HepG2 (cell line): ENCODE measurements around the gene RASAL1. TPM values are rescaled to one million over a fixed set of nuclear protein-coding genes. Genes with fewer than 3 reads are reported as not detected.

Source experiments
- ATAC-seq: fragments of 200-7000 bp; cut with Tn5 transposase; 3 replicates; pipeline ENCODE4 v1.9.1; 2020; ENCODE audit warnings: mild to moderate bottlenecking, moderate library complexity
- BruUV-seq: library from RNA; stranded (reverse); fragments of 400-500 nt; replicated peaks from 2 replicates; lab custom pipeline; 2021; lab: Mats Ljungman, UMichigan
- CTCF ChIA-PET: fragments of 300-600 bp; formaldehyde crosslinking; extraction: SDS; loops from one replicate; lab custom pipeline; 2021; ENCODE audit warnings: low total read pairs, inconsistent platforms, low intra/inter-chr PET ratio; lab: Yijun Ruan, JAX
- POLR2A ChIA-PET: fragments of 350-600 bp; sonication (Branson Sonifier 250); formaldehyde crosslinking; loops from one replicate; lab custom pipeline; 2020; ENCODE audit warnings: antibody characterized with exemption, inconsistent platforms; lab: Yijun Ruan, JAX
- DNase-seq: peaks from one replicate; pipeline ENCODE4 v3.0.0-alpha.2; 2015; ENCODE audit warnings: low spot score
- FAIRE-seq: peaks from 3 replicates; lab custom pipeline; 2011; peaks lifted over from hg19 to GRCh38; lab: Jason Lieb, UNC
- H2AFZ ChIP-seq: one replicate; pipeline ENCODE4 v1.6.1; 2011; ENCODE audit warnings: low read length, inconsistent platforms
- H3K27ac ChIP-seq: fragments of 300-600 bp; 3 replicates; pipeline ENCODE4 v1.8.0; 2011; ENCODE audit warnings: mixed run types, mild to moderate bottlenecking, mixed read lengths, low read length, inconsistent platforms; ENCODE audit not compliant: insufficient read depth; ENCODE audit errors: extremely low read length
- H3K27me3 ChIP-seq, 2 experiments: fragments of 200-600 bp in 1 of 2; 2 replicates in 1 of 2; 3 replicates in 1 of 2; pipeline versions ENCODE4 v1.6.0 to v1.8.0; 2011; ENCODE audit warnings: low read length in 2 of 2, mild to moderate bottlenecking in 2 of 2, moderate library complexity in 2 of 2, inconsistent platforms in 1 of 2; ENCODE audit not compliant: insufficient read depth in 2 of 2, control insufficient read depth in 1 of 2
- H3K36me3 ChIP-seq, 2 experiments: fragments of 200-600 bp in 1 of 2; replicated peaks in 1 of 2; 2 replicates in 1 of 2; 3 replicates in 1 of 2; pipeline versions ENCODE4 v1.5.1 to v1.8.0; 2011; ENCODE audit warnings: low read length in 2 of 2, inconsistent platforms in 1 of 2; ENCODE audit not compliant: insufficient read depth in 2 of 2, control insufficient read depth in 1 of 2
- H3K4me1 ChIP-seq: 2 replicates; pipeline ENCODE4 v1.5.1; 2012; ENCODE audit warnings: low read length, inconsistent platforms; ENCODE audit not compliant: insufficient read depth
- H3K4me2 ChIP-seq: 2 replicates; pipeline ENCODE4 v1.6.0; 2011; ENCODE audit warnings: low read depth, low read length, inconsistent platforms
- H3K4me3 ChIP-seq, 3 experiments: fragments of 200-600 bp in 1 of 3; sonication (generic), shearing (Covaris generic) in 1 of 3; replicated peaks in 1 of 3; 2 replicates each; pipeline ENCODE4 v1.5.1; 2011 to 2016; ENCODE audit warnings: low read length in 3 of 3, inconsistent platforms in 2 of 3, low read depth in 2 of 3, mild to moderate bottlenecking in 2 of 3, control low read depth in 1 of 3, mixed read lengths in 1 of 3; ENCODE audit not compliant: insufficient read depth in 1 of 3
- H3K79me2 ChIP-seq: one replicate; pipeline ENCODE4 v1.6.1; 2011; ENCODE audit warnings: low read length, inconsistent platforms; ENCODE audit not compliant: insufficient read depth
- H3K9ac ChIP-seq: 2 replicates; pipeline ENCODE4 v1.6.0; 2011; ENCODE audit warnings: mild to moderate bottlenecking, low read depth, low read length, inconsistent platforms; ENCODE audit not compliant: insufficient read depth
- H3K9me3 ChIP-seq: 2 replicates; pipeline ENCODE4 v1.5.1; 2012; ENCODE audit warnings: mild to moderate bottlenecking, low read length
- H4K20me1 ChIP-seq: 2 replicates; pipeline ENCODE4 v1.6.0; 2011; ENCODE audit warnings: inconsistent platforms, mild to moderate bottlenecking, low read length, moderate library complexity; ENCODE audit not compliant: insufficient read depth
- YY1 ChIP-seq: IDR thresholded peaks from 2 replicates; pipeline ENCODE4 v1.6.1; 2011; ENCODE audit warnings: low read length, low read depth, moderate library complexity, mild to moderate bottlenecking; ENCODE audit not compliant: insufficient read depth, insufficient replicate concordance
- ZBTB33 ChIP-seq: sonication (generic); formaldehyde crosslinking; IDR thresholded peaks from 2 replicates; pipeline ENCODE4 v1.4.0; 2020; ENCODE audit warnings: missing genetic modification reagents
- ZNF629 ChIP-seq: sonication (generic); formaldehyde crosslinking; conservative IDR thresholded peaks from 2 replicates; pipeline ENCODE4 v1.5.0; 2020; ENCODE audit warnings: missing genetic modification reagents
- ZNF770 ChIP-seq: sonication (generic); formaldehyde crosslinking; IDR thresholded peaks from 2 replicates; pipeline ENCODE4 v1.5.0; 2020; ENCODE audit warnings: mild to moderate bottlenecking, missing genetic modification reagents
- WGBS: methylation state at CpG from one replicate; pipeline ENCODE4 v1.1.6; 2017; ENCODE audit warnings: low lambda C conversion rate; 5-methylcytosine and 5-hydroxymethylcytosine counted together
- in situ Hi-C: cut with HindIII; loops from 2 replicates; pipeline ENCODE4 v1.10.0; 2017; ENCODE audit warnings: low pct_unique_long_range_greater_than_20kb; ENCODE audit not compliant: extremely low pct_ligation_motif_present
- intact Hi-C: fragments of 100-400 bp; cut with micrococcal nuclease; formaldehyde crosslinking; loops from one replicate; pipeline ENCODE4 v1.10.0; 2022; ENCODE audit not compliant: unreplicated experiment
- polyA plus RNA-seq, 8 experiments: library from polyadenylated mRNA; depleted of rRNA in 3 of 8; stranded (reverse) in 7 of 8; unstranded in 1 of 8; fragments of >200 nt; fragmentation: Illumina TruSeq in 4 of 8; extraction: Trizol in 4 of 8; gene quantifications; 2 replicates each; pipeline versions ENCODE4 v1.2.1 to v1.2.3, GENCODE V29; 2011 to 2016; ENCODE audit warnings: low read depth in 4 of 8, missing spikeins in 1 of 8, mixed read lengths in 1 of 8; ENCODE audit not compliant: insufficient read depth in 1 of 8
- total RNA-seq, 5 experiments: library from RNA; depleted of rRNA; stranded (reverse); fragments of >200 nt; fragmentation: Illumina TruSeq; extraction: Trizol; gene quantifications; 2 replicates each; pipeline ENCODE4 v1.2.3, GENCODE V29; 2016; ENCODE audit warnings: low read depth in 1 of 5

Gene RASAL1
- total and polyA plus RNA-seq, 2 of the 13 experiments (the other 11 are each of a cell fraction or from before 2014, with no cell fraction given), result not detected

- Histone ChIP-seq H3K27me3 (no peaks in the 10 kb centered on the region), H3K79me2 (no peaks in the 10 kb centered on the region), H3K9me3 (no peaks in the 10 kb centered on the region), H3K4me3 (no peak overlapping the region), H3K4me1 (peaks cover 17% of the 10 kb centered on the region), H3K36me3 (no peaks in the 10 kb centered on the region), H3K9ac (no peak overlapping the region), H2AFZ (no peak overlapping the region), H4K20me1 (no peaks in the 10 kb centered on the region), H3K4me2 (no peak overlapping the region), H3K27ac (no peak overlapping the region)
- in situ Hi-C loops, result no loop called here
- DNase-seq (no peak), FAIRE-seq (no peak), ATAC-seq (no peak)
- BruUV-seq, result no TSS peak
- intact Hi-C loops, result no loop called here
- TF ChIP-seq YY1 (no peak), ZBTB33 (peak; percentile 91; the same call in 1 of the 2 replicates)
- ChIA-PET POLR2A (no interaction called here), CTCF (no interaction called here)
- 73% methylated on average over 2 of the region's 3 CpGs for WGBS
These were observed 47.5 kb downstream of the RASAL1 start for GRCh38 chr12:113088037-113088436.

- H3K4me1 ChIP-seq, result peaks cover 17% of the 10 kb centered on the region
- in situ Hi-C loops, result no loop called here
- 54% methylated on average over 5 of the region's 5 CpGs for WGBS
- no peak overlapping the region for H3K27ac ChIP-seq
- no peak overlapping the region for H3K4me3 ChIP-seq
- intact Hi-C loops, result no loop called here
- no TSS peak for BruUV-seq
- ChIA-PET CTCF (no interaction called here), POLR2A (no interaction called here)
- H3K27me3 ChIP-seq, result no peaks in the 10 kb centered on the region
- DNase-seq (no peak), FAIRE-seq (no peak), ATAC-seq (no peak)
- no peak overlapping the region for H3K9ac ChIP-seq
- TF ChIP-seq ZNF629 (CRISPR knock-in tag) (0 out of 2 replicates have a peak, but pooled peaks have one; percentile 19), ZNF770 (CRISPR knock-in tag) (no peak)
- no peaks in the 10 kb centered on the region for H3K36me3 ChIP-seq
- no peaks in the 10 kb centered on the region for H4K20me1 ChIP-seq
- no peaks in the 10 kb centered on the region for H3K9me3 ChIP-seq
- no peak overlapping the region for H3K4me2 ChIP-seq
- H2AFZ ChIP-seq, result no peak overlapping the region
- H3K79me2 ChIP-seq, result no peaks in the 10 kb centered on the region
These were observed 48.4 kb downstream of the RASAL1 start for GRCh38 chr12:113087193-113087592.
